HG02759 (cell line): ENCODE measurements around the gene C9.
"Not testable (repeated sequence)": the region's sequence is repeated elsewhere in the genome, so short reads cannot be mapped to it uniquely, and the experiment has no call there.

ENCODE experiments used
- ATAC-seq: cut with Tn5 transposase; IDR thresholded peaks from one replicate; pipeline ENCODE4 v1.9.1; 2021; ENCODE audit warnings: mild to moderate bottlenecking, moderate library complexity; ENCODE audit not compliant: unreplicated experiment

C9 gene

GRCh38 chr5:39364367-39364766 lies at the start of gene C9:
Gene C9, minus strand, starts transcription at chr5:39364495. Its CDS starts 31 bp downstream, at chr5:39364464.
- no peak for ATAC-seq

GRCh38 chr5:39413771-39414170 lies 49.5 kb upstream of the C9 start:
- no peak for ATAC-seq

GRCh38 chr5:39412721-39413394 lies 48.6 kb upstream of the C9 start:
- no peak for ATAC-seq

GRCh38 chr5:39411985-39412384 lies 47.7 kb upstream of the C9 start:
- ATAC-seq = no peak

GRCh38 chr5:39411061-39411460 lies 46.8 kb upstream of the C9 start:
- ATAC-seq = no peak

GRCh38 chr5:39409033-39409432 lies 44.7 kb upstream of the C9 start:
- ATAC-seq = no peak

- ATAC-seq = no peak
Observed at GRCh38 chr5:39405083-39405843, 41.0 kb upstream of the C9 start.

GRCh38 chr5:39403761-39404160 lies 39.5 kb upstream of the C9 start:
- not testable (repeated sequence) for ATAC-seq

- not testable (repeated sequence) for ATAC-seq
Observed at GRCh38 chr5:39402140-39402539, 37.8 kb upstream of the C9 start.

GRCh38 chr5:39400713-39401578 lies 36.7 kb upstream of the C9 start:
- ATAC-seq = no peak

- no peak for ATAC-seq
Observed at GRCh38 chr5:39399135-39400036, 35.1 kb upstream of the C9 start.

GRCh38 chr5:39396843-39397242 lies 32.5 kb upstream of the C9 start:
- ATAC-seq = no peak

- no peak for ATAC-seq
Observed at GRCh38 chr5:39395521-39395920, 31.2 kb upstream of the C9 start.

GRCh38 chr5:39394946-39395345 lies 30.7 kb upstream of the C9 start:
- no peak for ATAC-seq

GRCh38 chr5:39390945-39391344 lies 26.6 kb upstream of the C9 start:
- ATAC-seq = no peak

- ATAC-seq = no peak
Observed at GRCh38 chr5:39387293-39387692, 23.0 kb upstream of the C9 start.

GRCh38 chr5:39384271-39384670 lies 20.0 kb upstream of the C9 start:
- ATAC-seq = no peak

GRCh38 chr5:39381376-39381775 lies 17.1 kb upstream of the C9 start:
- ATAC-seq = no peak

GRCh38 chr5:39379693-39380092 lies 15.4 kb upstream of the C9 start:
- no peak for ATAC-seq

GRCh38 chr5:39377613-39378012 lies 13.3 kb upstream of the C9 start:
- no peak for ATAC-seq
